ENCODE measurements around the gene INPP5D. TPM values are rescaled to one million over a fixed set of nuclear protein-coding genes. Genes with fewer than 3 reads are reported as not detected.

The INPP5D gene
- total RNA-seq, 1 experiment from 2014 or later = 2.6 TPM

GRCh38 chr2:233037078-233037477 is 23.1 kb upstream of the INPP5D start:
- peak overlapping the region; percentile 21; the same call in 1 of the 2 replicates for H3K27ac ChIP-seq
- peaks cover 6% of the 10 kb centered on the region; the same call in 1 of the 2 replicates for H3K9me3 ChIP-seq (replicated peaks)
- H3K4me1 ChIP-seq (replicated peaks) = peaks cover 14% of the 10 kb centered on the region
- peak in 1 of 2 experiments; percentile 67 for DNase-seq (ENCODE audit: low read depth in 1 of 2, low spot score in 2 of 2)
- H3K36me3 ChIP-seq = no peaks in the 10 kb centered on the region
- no peaks in the 10 kb centered on the region for H3K27me3 ChIP-seq (replicated peaks)
- no peak overlapping the region for H3K4me3 ChIP-seq

- no peaks in the 10 kb centered on the region for H3K27me3 ChIP-seq (replicated peaks)
- H3K36me3 ChIP-seq = no peaks in the 10 kb centered on the region
- H3K4me3 ChIP-seq = no peak overlapping the region
- peaks cover 14% of the 10 kb centered on the region for H3K4me1 ChIP-seq (replicated peaks)
- DNase-seq (ENCODE audit: low read depth in 1 of 2, low spot score in 2 of 2) = no peak
- H3K27ac ChIP-seq = no peak overlapping the region
- H3K9me3 ChIP-seq (replicated peaks) = peaks cover 6% of the 10 kb centered on the region; the same call in 1 of the 2 replicates
Observed at GRCh38 chr2:233039212-233039845, 20.8 kb upstream of the INPP5D start.

DNA sequence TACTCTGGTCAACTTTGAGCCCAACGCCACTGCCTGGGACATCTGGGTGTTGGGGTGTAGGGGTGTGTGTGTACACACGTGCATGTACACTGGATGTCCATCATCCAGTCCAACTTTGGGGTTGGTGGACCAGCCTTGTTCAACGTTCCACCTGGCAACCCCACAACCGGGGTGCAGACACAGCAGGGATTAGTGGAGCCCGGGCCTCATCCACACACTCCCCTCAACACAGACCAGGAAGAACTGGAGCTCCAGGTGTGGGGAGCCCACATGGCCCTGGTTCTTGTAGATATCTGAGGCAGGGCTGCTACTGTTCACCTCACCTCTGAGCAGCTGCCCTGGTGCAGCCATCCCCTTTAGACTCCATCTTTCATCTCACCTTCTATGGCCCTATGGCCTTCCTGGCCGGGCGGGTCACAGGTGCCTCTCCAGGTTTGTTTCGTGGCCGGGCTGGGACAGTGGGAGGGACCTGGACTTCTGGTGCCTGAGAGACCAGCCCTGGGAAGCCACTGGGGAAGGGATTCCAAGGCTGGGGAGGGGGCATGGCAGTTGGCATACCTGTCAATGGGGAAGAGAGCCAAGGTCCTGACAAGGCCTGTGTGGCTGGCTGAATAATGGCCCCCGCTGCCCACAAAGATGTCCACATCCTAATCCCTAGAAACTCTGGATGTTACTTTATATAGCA is 20.2 kb upstream of the INPP5D start:
- Histone ChIP-seq H3K4me1 (replicated peaks) (peaks cover 14% of the 10 kb centered on the region), H3K4me3 (no peak overlapping the region), H3K36me3 (no peaks in the 10 kb centered on the region), H3K27me3 (replicated peaks) (no peaks in the 10 kb centered on the region), H3K27ac (no peak overlapping the region), H3K9me3 (replicated peaks) (peaks cover 6% of the 10 kb centered on the region; the same call in 1 of the 2 replicates)
- DNase-seq (ENCODE audit: low read depth in 1 of 2, low spot score in 2 of 2) = no peak

GRCh38 chr2:233040571-233040970 is 19.6 kb upstream of the INPP5D start:
- DNase-seq (ENCODE audit: low read depth in 1 of 2, low spot score in 2 of 2) = no peak
- no peak overlapping the region for H3K27ac ChIP-seq
- H3K36me3 ChIP-seq = no peaks in the 10 kb centered on the region; the same call in 1 of the 2 replicates
- peaks cover 14% of the 10 kb centered on the region for H3K4me1 ChIP-seq (replicated peaks)
- H3K27me3 ChIP-seq (replicated peaks) = no peaks in the 10 kb centered on the region
- no peak overlapping the region for H3K4me3 ChIP-seq
- H3K9me3 ChIP-seq (replicated peaks) = peaks cover 5% of the 10 kb centered on the region; the same call in 1 of the 2 replicates

DNA sequence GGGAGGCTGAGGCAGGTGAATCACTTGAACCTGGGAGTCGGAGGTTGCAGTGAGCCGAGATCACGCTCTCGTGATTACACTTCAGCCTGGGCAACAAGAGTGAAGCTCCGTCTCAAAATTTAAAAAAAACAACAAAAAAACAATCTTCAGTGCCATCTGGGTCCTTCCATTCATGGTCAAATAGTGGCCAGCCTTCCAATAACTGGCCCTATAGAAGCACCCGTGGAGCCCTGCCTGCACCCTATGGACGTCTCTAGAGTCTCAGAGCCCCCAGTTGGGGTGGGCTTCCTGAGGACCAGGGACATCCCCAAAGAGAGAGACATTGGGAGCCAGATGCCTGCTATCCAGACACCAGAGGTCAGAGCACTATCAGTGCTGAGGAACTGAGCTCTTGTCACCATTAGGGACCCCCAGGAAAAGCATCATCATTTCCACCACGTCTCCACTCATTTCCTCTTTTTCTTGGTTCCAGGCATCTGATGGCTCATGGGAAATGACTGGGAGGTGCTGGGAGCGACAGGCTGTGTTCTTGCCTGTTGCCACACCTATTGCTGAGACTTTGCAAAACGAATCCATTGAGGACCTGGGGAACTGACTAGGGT is 18.3 kb upstream of the INPP5D start:
- Histone ChIP-seq H3K4me3 (no peak overlapping the region), H3K4me1 (replicated peaks) (peaks cover 11% of the 10 kb centered on the region), H3K27me3 (replicated peaks) (no peaks in the 10 kb centered on the region), H3K9me3 (replicated peaks) (no peaks in the 10 kb centered on the region), H3K36me3 (no peaks in the 10 kb centered on the region; the same call in 1 of the 2 replicates), H3K27ac (no peak overlapping the region)
- DNase-seq (ENCODE audit: low read depth in 1 of 2, low spot score in 2 of 2) = no peak

GRCh38 chr2:233042549-233042948 is 17.6 kb upstream of the INPP5D start:
- Histone ChIP-seq H3K27ac (no peak overlapping the region), H3K9me3 (replicated peaks) (no peaks in the 10 kb centered on the region), H3K4me1 (replicated peaks) (peaks cover 4% of the 10 kb centered on the region), H3K4me3 (no peak overlapping the region), H3K36me3 (no peaks in the 10 kb centered on the region; the same call in 1 of the 2 replicates), H3K27me3 (replicated peaks) (no peaks in the 10 kb centered on the region)
- DNase-seq (ENCODE audit: low read depth in 1 of 2, low spot score in 2 of 2) = no peak

- no peak for DNase-seq (ENCODE audit: low read depth in 1 of 2, low spot score in 2 of 2)
- Histone ChIP-seq H3K27ac (no peak overlapping the region), H3K4me3 (no peak overlapping the region), H3K36me3 (no peaks in the 10 kb centered on the region; the same call in 1 of the 2 replicates), H3K9me3 (replicated peaks) (no peaks in the 10 kb centered on the region), H3K27me3 (replicated peaks) (no peaks in the 10 kb centered on the region), H3K4me1 (replicated peaks) (no peaks in the 10 kb centered on the region)
Observed at GRCh38 chr2:233044974-233045605, 15.1 kb upstream of the INPP5D start.

GRCh38 chr2:233047206-233047605 is 12.9 kb upstream of the INPP5D start:
- H3K4me3 ChIP-seq = no peak overlapping the region
- no peaks in the 10 kb centered on the region; the same call in 1 of the 2 replicates for H3K36me3 ChIP-seq
- H3K27ac ChIP-seq = no peak overlapping the region
- no peaks in the 10 kb centered on the region for H3K4me1 ChIP-seq (replicated peaks)
- DNase-seq (ENCODE audit: low read depth in 1 of 2, low spot score in 2 of 2) = no peak
- no peaks in the 10 kb centered on the region for H3K9me3 ChIP-seq (replicated peaks)
- H3K27me3 ChIP-seq (replicated peaks) = no peaks in the 10 kb centered on the region

DNA sequence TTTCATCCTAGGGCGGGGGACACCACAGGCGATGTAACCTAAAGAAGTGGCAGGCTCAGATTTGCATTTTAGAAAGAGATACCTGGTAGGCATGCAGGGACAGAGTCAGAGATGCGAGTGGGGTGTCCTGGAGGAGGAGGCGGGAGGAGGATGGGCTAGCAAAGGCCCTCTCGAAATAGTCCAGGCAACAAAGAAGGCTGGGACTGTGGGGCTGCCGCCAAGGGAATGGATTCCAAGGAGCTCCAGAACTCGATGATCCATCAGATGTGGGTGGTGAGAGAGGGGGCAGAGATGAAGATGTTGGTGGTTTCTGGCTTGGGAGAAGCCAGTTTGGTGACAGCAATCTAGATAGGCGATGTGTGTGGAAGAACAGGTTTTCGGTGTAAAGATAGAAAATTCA is 12.5 kb upstream of the INPP5D start:
- H3K27me3 ChIP-seq (replicated peaks) = no peaks in the 10 kb centered on the region
- no peak for DNase-seq (ENCODE audit: low read depth in 1 of 2, low spot score in 2 of 2)
- H3K9me3 ChIP-seq (replicated peaks) = no peaks in the 10 kb centered on the region

GRCh38 chr2:233048569-233049193 is 11.5 kb upstream of the INPP5D start:
- Histone ChIP-seq H3K4me3 (no peak overlapping the region), H3K36me3 (no peaks in the 10 kb centered on the region; the same call in 1 of the 2 replicates), H3K27ac (no peak overlapping the region), H3K4me1 (replicated peaks) (no peaks in the 10 kb centered on the region), H3K9me3 (replicated peaks) (no peaks in the 10 kb centered on the region), H3K27me3 (replicated peaks) (no peaks in the 10 kb centered on the region)
- DNase-seq (ENCODE audit: low read depth in 1 of 2, low spot score in 2 of 2) = no peak

More for the DNA sequence above, 12.5 kb upstream of the INPP5D start:
- Histone ChIP-seq H3K27ac (no peak overlapping the region), H3K36me3 (no peaks in the 10 kb centered on the region; the same call in 1 of the 2 replicates), H3K4me3 (no peak overlapping the region), H3K4me1 (replicated peaks) (no peaks in the 10 kb centered on the region)

DNA sequence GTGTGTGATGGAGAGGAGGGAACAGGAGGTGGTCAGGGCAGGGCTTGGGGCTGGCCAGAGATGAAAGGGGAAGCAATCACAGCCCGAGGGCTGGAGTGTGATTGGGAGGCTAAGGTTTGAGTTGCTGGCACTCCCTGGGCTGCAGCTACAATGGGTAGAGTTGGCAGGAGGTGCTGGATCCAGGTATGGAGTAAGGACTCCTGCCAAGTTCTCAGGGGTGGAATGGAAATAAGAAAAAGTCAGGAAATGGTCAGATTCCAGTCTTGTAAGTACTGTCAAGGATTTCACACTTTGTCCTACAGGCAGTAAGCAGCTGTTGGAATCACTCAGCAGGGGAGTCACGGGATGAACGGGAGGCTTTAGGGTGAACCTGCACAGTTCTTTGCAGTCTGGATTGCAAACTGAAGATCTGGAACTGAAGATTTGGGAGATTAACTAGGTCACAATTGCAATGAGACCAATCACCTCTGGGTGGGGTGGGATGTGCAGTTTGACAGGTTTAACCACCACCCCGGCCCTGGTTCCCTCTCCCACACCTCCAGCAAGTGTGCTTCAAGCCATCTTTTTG is 10.9 kb upstream of the INPP5D start:
- no peak for DNase-seq (ENCODE audit: low read depth in 1 of 2, low spot score in 2 of 2)

GRCh38 chr2:233051241-233052149 is 8.6 kb upstream of the INPP5D start:
- Histone ChIP-seq H3K4me1 (replicated peaks) (peaks cover 9% of the 10 kb centered on the region; the same call in 1 of the 2 replicates), H3K4me3 (no peak overlapping the region), H3K27me3 (replicated peaks) (no peaks in the 10 kb centered on the region), H3K9me3 (replicated peaks) (no peaks in the 10 kb centered on the region), H3K36me3 (no peaks in the 10 kb centered on the region), H3K27ac (no peak overlapping the region)
- no peak for DNase-seq (ENCODE audit: low read depth in 1 of 2, low spot score in 2 of 2)

More for the DNA sequence above, 10.9 kb upstream of the INPP5D start:
- H3K27me3 ChIP-seq (replicated peaks) = no peaks in the 10 kb centered on the region
- no peak overlapping the region for H3K4me3 ChIP-seq
- H3K36me3 ChIP-seq = no peaks in the 10 kb centered on the region; the same call in 1 of the 2 replicates
- no peaks in the 10 kb centered on the region for H3K9me3 ChIP-seq (replicated peaks)
- H3K4me1 ChIP-seq (replicated peaks) = peaks cover 2% of the 10 kb centered on the region; the same call in 1 of the 2 replicates
- no peak overlapping the region for H3K27ac ChIP-seq
